GM12878 (cell line): ENCODE results near the gene SPIB. TPM values are rescaled to one million over a fixed set of nuclear protein-coding genes. Genes with fewer than 3 reads are reported as not detected.

ENCODE experiments used
- ATAC-seq: fragments of 200-7000 bp; cut with Tn5 transposase; 3 replicates; pipeline ENCODE4 v1.9.1; 2020; ENCODE audit warnings: mild to moderate bottlenecking, moderate library complexity
- BruUV-seq: library from RNA; stranded (reverse); fragments of 400-500 nt; replicated peaks from 2 replicates; lab custom pipeline; 2021; lab: Mats Ljungman, UMichigan
- CTCF ChIA-PET: fragments of 300-600 bp; sonication (Branson Sonifier 250); formaldehyde crosslinking; extraction: SDS; loops from one replicate; lab custom pipeline; 2021; ENCODE audit warnings: inconsistent platforms; lab: Yijun Ruan, JAX
- POLR2A ChIA-PET: fragments of 350-600 bp; formaldehyde crosslinking; extraction: SDS; loops from one replicate; lab custom pipeline; 2021; ENCODE audit warnings: inconsistent platforms; lab: Charles Lee
- RAD21 ChIA-PET: fragments of 300-600 bp; sonication (Branson Sonifier 250); formaldehyde crosslinking; loops from one replicate; lab custom pipeline; 2023; ENCODE audit warnings: antibody characterized with exemption; ENCODE audit not compliant: unreplicated experiment; lab: Charles Lee
- SMC1A ChIA-PET: fragments of 300-600 bp; sonication (Branson Sonifier 250); formaldehyde crosslinking; loops from one replicate; lab custom pipeline; 2023; ENCODE audit not compliant: unreplicated experiment, uncharacterized antibody; lab: Charles Lee
- DNase-seq: peaks from one replicate; pipeline ENCODE4 v3.0.0-alpha.2; 2011; ENCODE audit warnings: low read depth, low spot score
- FAIRE-seq: peaks from 3 replicates; lab custom pipeline; 2011; peaks lifted over from hg19 to GRCh38; lab: Jason Lieb, UNC
- H2AFZ ChIP-seq: 2 replicates; pipeline ENCODE4 v1.6.0; 2011; ENCODE audit warnings: low read depth, low read length, control low read depth; ENCODE audit not compliant: control insufficient read depth
- H3K27ac ChIP-seq: 2 replicates; pipeline ENCODE4 v1.5.1; 2011; ENCODE audit warnings: control low read depth; ENCODE audit not compliant: control insufficient read depth, insufficient read depth
- H3K27me3 ChIP-seq, 2 experiments: replicated peaks in 1 of 2; 2 replicates each; pipeline versions ENCODE4 v1.6.0 to v1.6.1; 2011; ENCODE audit warnings: low read length in 1 of 2; ENCODE audit not compliant: control insufficient read depth in 2 of 2, insufficient read depth in 2 of 2
- H3K36me3 ChIP-seq, 2 experiments: 2 replicates each; pipeline ENCODE4 v1.5.1; 2011; ENCODE audit warnings: low read length in 1 of 2; ENCODE audit not compliant: control insufficient read depth in 2 of 2, insufficient read depth in 2 of 2
- H3K4me1 ChIP-seq: 2 replicates; pipeline ENCODE4 v1.6.1; 2011; ENCODE audit warnings: mild to moderate bottlenecking, low read length, moderate library complexity, mixed read lengths; ENCODE audit not compliant: control insufficient read depth, insufficient read depth
- H3K4me2 ChIP-seq: 2 replicates; pipeline ENCODE4 v1.6.0; 2011; ENCODE audit warnings: control low read depth; ENCODE audit not compliant: control insufficient read depth, insufficient read depth
- H3K4me3 ChIP-seq: fragments of 200-600 bp; sonication (generic); 2 replicates; pipeline ENCODE4 v1.5.1; 2016
- H3K79me2 ChIP-seq: 2 replicates; pipeline ENCODE4 v1.6.0; 2011; ENCODE audit warnings: low read length; ENCODE audit not compliant: control insufficient read depth, insufficient read depth
- H3K9ac ChIP-seq: 2 replicates; pipeline ENCODE4 v1.8.0; 2011; ENCODE audit warnings: low read length, control low read depth, mixed read lengths; ENCODE audit not compliant: control insufficient read depth, insufficient read depth
- H3K9me3 ChIP-seq: replicated peaks from 3 replicates; pipeline ENCODE4 v1.5.1; 2011; ENCODE audit warnings: mild to moderate bottlenecking, low read length; ENCODE audit not compliant: control insufficient read depth, insufficient read depth
- H4K20me1 ChIP-seq: 2 replicates; pipeline ENCODE4 v1.6.0; 2011; ENCODE audit not compliant: control insufficient read depth, insufficient read depth
- ATF3 ChIP-seq: IDR thresholded peaks from 2 replicates; pipeline ENCODE4 v1.6.1; 2011; ENCODE audit warnings: low read depth, mild to moderate bottlenecking, low read length, moderate library complexity, borderline replicate concordance; ENCODE audit errors: extremely low read depth
- HDGF ChIP-seq: fragments of 450-650 bp; IDR thresholded peaks from 2 replicates; pipeline ENCODE4 v1.6.1; 2016; ENCODE audit warnings: antibody characterized with exemption
- IRF3 ChIP-seq: fragments of 450-650 bp; IDR thresholded peaks from 2 replicates; pipeline ENCODE4 v1.6.1; 2014; ENCODE audit warnings: mild to moderate bottlenecking
- KAT2A ChIP-seq: conservative IDR thresholded peaks from 2 replicates; pipeline ENCODE4 v1.6.1; 2011; ENCODE audit warnings: low read depth, low read length; ENCODE audit not compliant: control insufficient read depth
- KLF5 ChIP-seq: fragments of 450-650 bp; IDR thresholded peaks from 2 replicates; pipeline ENCODE4 v1.6.1; 2014; ENCODE audit warnings: mild to moderate bottlenecking; ENCODE audit not compliant: partially characterized antibody
- MLLT1 ChIP-seq: fragments of 450-650 bp; IDR thresholded peaks from 2 replicates; pipeline ENCODE4 v1.6.1; 2016; ENCODE audit warnings: mild to moderate bottlenecking
- MTA3 ChIP-seq: IDR thresholded peaks from 2 replicates; pipeline ENCODE4 v1.6.1; 2012; ENCODE audit warnings: low read length, inconsistent platforms, borderline replicate concordance
- NR2C1 ChIP-seq: fragments of 450-650 bp; IDR thresholded peaks from 2 replicates; pipeline ENCODE4 v1.6.1; 2017; ENCODE audit warnings: antibody characterized with exemption, mild to moderate bottlenecking, moderate library complexity
- NR2F1 ChIP-seq: fragments of 450-650 bp; conservative IDR thresholded peaks from 2 replicates; pipeline ENCODE4 v1.6.1; 2017; ENCODE audit warnings: mild to moderate bottlenecking
- POLR2A ChIP-seq: IDR thresholded peaks from 2 replicates; pipeline ENCODE4 v1.6.1; 2011; ENCODE audit warnings: low read depth, mild to moderate bottlenecking, low read length
- SMAD1 ChIP-seq: fragments of 450-650 bp; IDR thresholded peaks from 2 replicates; pipeline ENCODE4 v1.6.1; 2018; ENCODE audit warnings: mild to moderate bottlenecking, low read depth; ENCODE audit not compliant: partially characterized antibody
- YBX1 ChIP-seq: fragments of 450-650 bp; IDR thresholded peaks from 2 replicates; pipeline ENCODE4 v1.6.1; 2016; ENCODE audit warnings: antibody characterized with exemption
- ZNF207 ChIP-seq: fragments of 450-650 bp; IDR thresholded peaks from 2 replicates; pipeline ENCODE4 v1.6.1; 2014; ENCODE audit warnings: antibody characterized with exemption, mild to moderate bottlenecking, borderline replicate concordance
- ZNF622 ChIP-seq: fragments of 450-650 bp; IDR thresholded peaks from 2 replicates; pipeline ENCODE4 v1.6.1; 2017; ENCODE audit warnings: mild to moderate bottlenecking, inconsistent platforms
- WGBS: methylation state at CpG from one replicate; pipeline ENCODE4 v1.1.6; 2016; ENCODE audit warnings: low lambda C conversion rate; ENCODE audit not compliant: insufficient replicate concordance, insufficient coverage; ENCODE audit errors: missing lambda C conversion rate; 5-methylcytosine and 5-hydroxymethylcytosine counted together
- in situ Hi-C: fragments of 300-500 bp; cut with MboI; formaldehyde crosslinking; loops from 9 replicates; pipeline ENCODE4 v1.14.3; 2018; ENCODE audit warnings: mixed read lengths
- intact Hi-C: fragments of 100-400 bp; cut with micrococcal nuclease; formaldehyde crosslinking; loops from one replicate; pipeline ENCODE4 v1.14.2; 2022; ENCODE audit not compliant: unreplicated experiment
- polyA plus RNA-seq, 11 experiments: library from polyadenylated mRNA; depleted of rRNA in 4 of 11; unstranded in 6 of 11; stranded (reverse) in 5 of 11; fragments of >200 nt; fragmentation: Nextera tagmentation in 4 of 11; fragmentation: Illumina TruSeq in 1 of 11; extraction: Ambion mirVana in 4 of 11; extraction: Trizol in 1 of 11; gene quantifications; 1 replicate in 1 of 11; 2 replicates in 10 of 11; pipeline versions ENCODE4 v1.2.1 to v1.2.3, GENCODE V29; 2011 to 2016; ENCODE audit warnings: inconsistent platforms in 2 of 11, missing spikeins in 2 of 11, low read depth in 1 of 11
- total RNA-seq, 4 experiments: library from RNA; depleted of rRNA in 3 of 4; stranded (reverse); fragments of >200 nt in 3 of 4; fragmentation: Illumina TruSeq in 1 of 4; extraction: Trizol in 1 of 4; gene quantifications; 2 replicates each; pipeline versions ENCODE4 v1.2.1 to v1.2.3, GENCODE V29; 2013 to 2021

The SPIB gene
- total and polyA plus RNA-seq, 10 of the 15 experiments (the other 5 are each of a cell fraction or from before 2014, with no cell fraction given): 3.5 to 123 (median 56.0) TPM

GRCh38 chr19:50427318-50427925, 8.7 kb downstream of the SPIB start:
- no peak for TF ChIP-seq YBX1
- TF ChIP-seq SMAD1: no peak
- TF ChIP-seq POLR2A: no peak
- no peak for TF ChIP-seq NR2F1
- no peak for TF ChIP-seq NR2C1
- TF ChIP-seq IRF3: no peak
- no peak for TF ChIP-seq MLLT1
- no peak for TF ChIP-seq KLF5
- no peak for TF ChIP-seq ZNF207
- TF ChIP-seq MTA3: no peak
- TF ChIP-seq ATF3: no peak
- no peak for TF ChIP-seq ZNF622
- no peak for TF ChIP-seq HDGF
- no peak for TF ChIP-seq KAT2A
- Histone ChIP-seq H3K27me3 (no peaks in the 10 kb centered on the region), H3K27ac (peak overlapping the region; percentile 24; the same call in 1 of the 2 replicates), H3K79me2 (peaks cover 1% of the 10 kb centered on the region; the same call in 1 of the 2 replicates), H3K9ac (no peak overlapping the region), H3K4me1 (peaks cover 48% of the 10 kb centered on the region), H3K4me3 (no peak overlapping the region), H2AFZ (no peak overlapping the region; the same call in 1 of the 2 replicates), H3K9me3 (no peaks in the 10 kb centered on the region), H3K4me2 (peak overlapping the region; percentile 7; the same call in 1 of the 2 replicates), H4K20me1 (peaks cover 4% of the 10 kb centered on the region), H3K36me3 (peaks cover 9 to 10% of the 10 kb centered on the region in 2 experiments; a peak in 3 of 4 replicates)
- no peak for ATAC-seq
- no peak for FAIRE-seq
- 89% methylated on average over 26 of the region's 26 CpGs for WGBS
- DNase-seq: no peak
- in situ Hi-C loops (no loop called here), intact Hi-C loops (no loop called here)
- ChIA-PET RAD21 (interaction anchor here (0.9 to 1.1 kb wide), 2 partner anchors 10 to 81 kb away, joined by 3 read pairs; no protein-coding TSS in a partner anchor), SMC1A (no interaction called here), CTCF (interaction anchor here (0.7 to 2.1 kb wide), 5 partner anchors 33 to 113 kb away, joined by 3 to 6 read pairs (median 3); no protein-coding TSS in a partner anchor), POLR2A (interaction anchor here (4.2 kb wide), 1 partner anchor 10 kb away, joined by 26 read pairs; the partner anchor contains the start of gene SPIB)
- no TSS peak for BruUV-seq
